Glutamatergic neuron (in vitro differentiated cells): Measurements from ENCODE around the gene GDI1. TPM values are rescaled to one million over a fixed set of nuclear protein-coding genes. Genes with fewer than 3 reads are reported as not detected.

Experiments used
- DNase-seq: peaks from one replicate; pipeline ENCODE4 v3.0.0; 2022
- H3K27ac Mint-ChIP-seq: one replicate; pipeline ENCODE4 v1.8.0; 2020; ENCODE audit warnings: mild to moderate bottlenecking, mixed read lengths, inconsistent platforms; ENCODE audit not compliant: unreplicated experiment
- H3K27me3 Mint-ChIP-seq: one replicate; pipeline ENCODE4 v1.8.0; 2020; ENCODE audit warnings: mild to moderate bottlenecking, moderate library complexity, mixed read lengths, inconsistent platforms; ENCODE audit not compliant: unreplicated experiment
- H3K36me3 Mint-ChIP-seq: one replicate; pipeline ENCODE4 v1.8.0; 2020; ENCODE audit warnings: mild to moderate bottlenecking, mixed read lengths, inconsistent platforms; ENCODE audit not compliant: unreplicated experiment
- H3K4me1 Mint-ChIP-seq: one replicate; pipeline ENCODE4 v1.8.0; 2020; ENCODE audit warnings: mild to moderate bottlenecking, low read depth, mixed read lengths, inconsistent platforms; ENCODE audit not compliant: unreplicated experiment
- H3K4me3 Mint-ChIP-seq: one replicate; pipeline ENCODE4 v1.8.0; 2020; ENCODE audit warnings: mild to moderate bottlenecking, mixed read lengths, inconsistent platforms; ENCODE audit not compliant: unreplicated experiment
- H3K9me3 Mint-ChIP-seq: one replicate; pipeline ENCODE4 v1.8.0; 2020; ENCODE audit warnings: mild to moderate bottlenecking, moderate library complexity, mixed read lengths, inconsistent platforms; ENCODE audit not compliant: unreplicated experiment
- CTCF ChIP-seq: fragments of 200-600 bp; sonication (generic); IDR thresholded peaks from one replicate; pipeline ENCODE4 v1.5.0; 2021; ENCODE audit not compliant: partially characterized antibody, unreplicated experiment
- total RNA-seq: library from RNA; stranded (reverse); fragmentation: NEBNext Ultra II Directional; extraction: Animal tissue kit (Norgen Biotek cat#: 25700); gene quantifications from one replicate; pipeline ENCODE4 v1.2.1, GENCODE V29; 2021; ENCODE audit not compliant: unreplicated experiment

GDI1 gene
- total RNA-seq, 1 donor from 2014 or later, result 730 TPM

GRCh38 chrX:154458954-154459778 is 22.2 kb downstream of the GDI1 start:
- no peak for TF ChIP-seq CTCF
- Mint-ChIP-seq H3K36me3 (no peaks in the 10 kb centered on the region), H3K4me3 (peak overlapping the region; percentile 86), H3K27me3 (peaks cover 10% of the 10 kb centered on the region), H3K4me1 (peaks cover 4% of the 10 kb centered on the region), H3K9me3 (peaks cover 7% of the 10 kb centered on the region), H3K27ac (peak overlapping the region; percentile 87)
- DNase-seq, result peak; percentile 46

GRCh38 chrX:154459832-154460231 is 22.9 kb downstream of the GDI1 start:
- TF ChIP-seq CTCF, result no peak
- H3K27ac Mint-ChIP-seq, result peak overlapping the region; percentile 55
- peaks cover 4% of the 10 kb centered on the region for H3K4me1 Mint-ChIP-seq
- H3K27me3 Mint-ChIP-seq, result peaks cover 10% of the 10 kb centered on the region
- H3K36me3 Mint-ChIP-seq, result no peaks in the 10 kb centered on the region
- peak overlapping the region; percentile 86 for H3K4me3 Mint-ChIP-seq
- peak; percentile 71 for DNase-seq
- peaks cover 7% of the 10 kb centered on the region for H3K9me3 Mint-ChIP-seq

- H3K4me3 Mint-ChIP-seq, result peak overlapping the region; percentile 86
- H3K9me3 Mint-ChIP-seq, result peaks cover 7% of the 10 kb centered on the region
- DNase-seq, result no peak
- no peak for TF ChIP-seq CTCF
- H3K27me3 Mint-ChIP-seq, result peaks cover 10% of the 10 kb centered on the region
- peak overlapping the region; percentile 55 for H3K27ac Mint-ChIP-seq
- H3K36me3 Mint-ChIP-seq, result no peaks in the 10 kb centered on the region
- peaks cover 4% of the 10 kb centered on the region for H3K4me1 Mint-ChIP-seq
Measured at GRCh38 chrX:154460326-154460725, 23.4 kb downstream of the GDI1 start.

GRCh38 chrX:154462396-154462795 is 25.4 kb downstream of the GDI1 start:
- H3K27me3 Mint-ChIP-seq, result peaks cover 10% of the 10 kb centered on the region
- no peak overlapping the region for H3K4me3 Mint-ChIP-seq
- no peaks in the 10 kb centered on the region for H3K36me3 Mint-ChIP-seq
- H3K9me3 Mint-ChIP-seq, result peaks cover 5% of the 10 kb centered on the region
- no peak for TF ChIP-seq CTCF
- H3K4me1 Mint-ChIP-seq, result peaks cover 4% of the 10 kb centered on the region
- DNase-seq, result no peak
- no peak overlapping the region for H3K27ac Mint-ChIP-seq

- H3K27ac Mint-ChIP-seq, result no peak overlapping the region
- peaks cover 8% of the 10 kb centered on the region for H3K27me3 Mint-ChIP-seq
- peaks cover 3% of the 10 kb centered on the region for H3K9me3 Mint-ChIP-seq
- DNase-seq, result no peak
- H3K4me1 Mint-ChIP-seq, result peaks cover 4% of the 10 kb centered on the region
- no peak overlapping the region for H3K4me3 Mint-ChIP-seq
- no peaks in the 10 kb centered on the region for H3K36me3 Mint-ChIP-seq
- no peak for TF ChIP-seq CTCF
Measured at GRCh38 chrX:154463611-154464220, 26.8 kb downstream of the GDI1 start.
